ENCODE measurements around the gene MAN2A2.
"Not testable (repeated sequence)": the region's sequence is repeated elsewhere in the genome, so short reads cannot be mapped to it uniquely, and the experiment has no call there.

The MAN2A2 gene

GRCh38 chr15:90873998-90874605 lies 29.0 kb upstream of the MAN2A2 start:
- Histone ChIP-seq H3K27me3 (ENCODE audit: control insufficient read depth, insufficient read depth, low read length) (no peaks in the 10 kb centered on the region), H3K9ac (ENCODE audit: low read length) (no peak overlapping the region), H3K27ac (ENCODE audit: low read depth, low read length) (no peak overlapping the region), H3K36me3 (ENCODE audit: control insufficient read depth, insufficient read depth, low read length) (peaks cover 26% of the 10 kb centered on the region), H3K4me3 (ENCODE audit: low read length) (no peak overlapping the region), H3K4me1 (ENCODE audit: control insufficient read depth, insufficient read depth, low read length) (peaks cover 11% of the 10 kb centered on the region)

GRCh38 chr15:90874986-90875385 lies 28.1 kb upstream of the MAN2A2 start:
- Histone ChIP-seq H3K4me1 (ENCODE audit: control insufficient read depth, insufficient read depth, low read length) (peaks cover 11% of the 10 kb centered on the region), H3K36me3 (ENCODE audit: control insufficient read depth, insufficient read depth, low read length) (peaks cover 31% of the 10 kb centered on the region)
- not testable (repeated sequence) for H3K9ac ChIP-seq (ENCODE audit: low read length); H3K27me3 ChIP-seq (ENCODE audit: control insufficient read depth, insufficient read depth, low read length); H3K4me3 ChIP-seq (ENCODE audit: low read length); H3K27ac ChIP-seq (ENCODE audit: low read depth, low read length)

- H3K27ac ChIP-seq (ENCODE audit: low read depth, low read length), result no peak overlapping the region
- H3K4me3 ChIP-seq (ENCODE audit: low read length), result no peak overlapping the region
- no peaks in the 10 kb centered on the region for H3K27me3 ChIP-seq (ENCODE audit: control insufficient read depth, insufficient read depth, low read length)
- no peak overlapping the region for H3K9ac ChIP-seq (ENCODE audit: low read length)
- peaks cover 36% of the 10 kb centered on the region for H3K36me3 ChIP-seq (ENCODE audit: control insufficient read depth, insufficient read depth, low read length)
- peaks cover 11% of the 10 kb centered on the region for H3K4me1 ChIP-seq (ENCODE audit: control insufficient read depth, insufficient read depth, low read length)
Observed at GRCh38 chr15:90875549-90875981, 27.5 kb upstream of the MAN2A2 start.

GRCh38 chr15:90876046-90876445 lies 27.1 kb upstream of the MAN2A2 start:
- no peak overlapping the region for H3K27ac ChIP-seq (ENCODE audit: low read depth, low read length)
- H3K4me1 ChIP-seq (ENCODE audit: control insufficient read depth, insufficient read depth, low read length), result peaks cover 11% of the 10 kb centered on the region
- H3K4me3 ChIP-seq (ENCODE audit: low read length), result no peak overlapping the region
- H3K9ac ChIP-seq (ENCODE audit: low read length), result no peak overlapping the region
- H3K27me3 ChIP-seq (ENCODE audit: control insufficient read depth, insufficient read depth, low read length), result no peaks in the 10 kb centered on the region
- H3K36me3 ChIP-seq (ENCODE audit: control insufficient read depth, insufficient read depth, low read length), result peaks cover 39% of the 10 kb centered on the region

GRCh38 chr15:90876512-90877170 lies 26.5 kb upstream of the MAN2A2 start:
- Histone ChIP-seq H3K27me3 (ENCODE audit: control insufficient read depth, insufficient read depth, low read length) (no peaks in the 10 kb centered on the region), H3K36me3 (ENCODE audit: control insufficient read depth, insufficient read depth, low read length) (peaks cover 43% of the 10 kb centered on the region)

GRCh38 chr15:90877315-90877714 lies 25.8 kb upstream of the MAN2A2 start:
- H3K4me1 ChIP-seq (ENCODE audit: control insufficient read depth, insufficient read depth, low read length), result peaks cover 9% of the 10 kb centered on the region
- no peak overlapping the region for H3K27ac ChIP-seq (ENCODE audit: low read depth, low read length)
- H3K4me3 ChIP-seq (ENCODE audit: low read length), result no peak overlapping the region
- no peak overlapping the region for H3K9ac ChIP-seq (ENCODE audit: low read length)
- no peaks in the 10 kb centered on the region for H3K27me3 ChIP-seq (ENCODE audit: control insufficient read depth, insufficient read depth, low read length)
- peaks cover 47% of the 10 kb centered on the region for H3K36me3 ChIP-seq (ENCODE audit: control insufficient read depth, insufficient read depth, low read length)

More at GRCh38 chr15:90876512-90877170, 26.5 kb upstream of the MAN2A2 start:
- peaks cover 11% of the 10 kb centered on the region for H3K4me1 ChIP-seq (ENCODE audit: control insufficient read depth, insufficient read depth, low read length)
- no peak overlapping the region for H3K9ac ChIP-seq (ENCODE audit: low read length)
- no peak overlapping the region for H3K4me3 ChIP-seq (ENCODE audit: low read length)
- H3K27ac ChIP-seq (ENCODE audit: low read depth, low read length), result no peak overlapping the region

GRCh38 chr15:90877996-90878395 lies 25.1 kb upstream of the MAN2A2 start:
- no peak overlapping the region for H3K9ac ChIP-seq (ENCODE audit: low read length)
- H3K36me3 ChIP-seq (ENCODE audit: control insufficient read depth, insufficient read depth, low read length), result peaks cover 47% of the 10 kb centered on the region
- H3K27ac ChIP-seq (ENCODE audit: low read depth, low read length), result no peak overlapping the region
- no peaks in the 10 kb centered on the region for H3K27me3 ChIP-seq (ENCODE audit: control insufficient read depth, insufficient read depth, low read length)
- peaks cover 3% of the 10 kb centered on the region for H3K4me1 ChIP-seq (ENCODE audit: control insufficient read depth, insufficient read depth, low read length)
- no peak overlapping the region for H3K4me3 ChIP-seq (ENCODE audit: low read length)

GRCh38 chr15:90878660-90879059 lies 24.4 kb upstream of the MAN2A2 start:
- Histone ChIP-seq H3K9ac (ENCODE audit: low read length) (no peak overlapping the region), H3K36me3 (ENCODE audit: control insufficient read depth, insufficient read depth, low read length) (peaks cover 47% of the 10 kb centered on the region), H3K27me3 (ENCODE audit: control insufficient read depth, insufficient read depth, low read length) (no peaks in the 10 kb centered on the region), H3K4me1 (ENCODE audit: control insufficient read depth, insufficient read depth, low read length) (peaks cover 4% of the 10 kb centered on the region), H3K4me3 (ENCODE audit: low read length) (no peak overlapping the region), H3K27ac (ENCODE audit: low read depth, low read length) (no peak overlapping the region)

- no peaks in the 10 kb centered on the region for H3K27me3 ChIP-seq (ENCODE audit: control insufficient read depth, insufficient read depth, low read length)
- no peak overlapping the region for H3K9ac ChIP-seq (ENCODE audit: low read length)
- no peak overlapping the region for H3K4me3 ChIP-seq (ENCODE audit: low read length)
- peaks cover 4% of the 10 kb centered on the region for H3K4me1 ChIP-seq (ENCODE audit: control insufficient read depth, insufficient read depth, low read length)
- H3K27ac ChIP-seq (ENCODE audit: low read depth, low read length), result no peak overlapping the region
- peaks cover 47% of the 10 kb centered on the region for H3K36me3 ChIP-seq (ENCODE audit: control insufficient read depth, insufficient read depth, low read length)
Observed at GRCh38 chr15:90879730-90880366, 23.3 kb upstream of the MAN2A2 start.

- no peaks in the 10 kb centered on the region for H3K27me3 ChIP-seq (ENCODE audit: control insufficient read depth, insufficient read depth, low read length)
- no peak overlapping the region for H3K4me3 ChIP-seq (ENCODE audit: low read length)
- H3K27ac ChIP-seq (ENCODE audit: low read depth, low read length), result no peak overlapping the region
- peaks cover 4% of the 10 kb centered on the region for H3K4me1 ChIP-seq (ENCODE audit: control insufficient read depth, insufficient read depth, low read length)
- no peak overlapping the region for H3K9ac ChIP-seq (ENCODE audit: low read length)
- H3K36me3 ChIP-seq (ENCODE audit: control insufficient read depth, insufficient read depth, low read length), result peaks cover 47% of the 10 kb centered on the region
Observed at GRCh38 chr15:90880381-90881145, 22.5 kb upstream of the MAN2A2 start.

GRCh38 chr15:90881181-90881977 lies 21.7 kb upstream of the MAN2A2 start:
- Histone ChIP-seq H3K36me3 (ENCODE audit: control insufficient read depth, insufficient read depth, low read length) (peaks cover 41% of the 10 kb centered on the region), H3K9ac (ENCODE audit: low read length) (no peak overlapping the region), H3K27me3 (ENCODE audit: control insufficient read depth, insufficient read depth, low read length) (no peaks in the 10 kb centered on the region), H3K4me1 (ENCODE audit: control insufficient read depth, insufficient read depth, low read length) (peaks cover 4% of the 10 kb centered on the region), H3K4me3 (ENCODE audit: low read length) (no peak overlapping the region), H3K27ac (ENCODE audit: low read depth, low read length) (no peak overlapping the region)

Data from rectal smooth muscle tissue (tissue), 1 donor.